ENCODE data around the gene HAO1.

HAO1 gene

GRCh38 chr20:7926323-7926722, 13.9 kb downstream of the HAO1 start:
- no peak for DNase-seq

GRCh38 chr20:7924692-7925091, 15.6 kb downstream of the HAO1 start:
- DNase-seq, result no peak

GRCh38 chr20:7916648-7917047, 23.6 kb downstream of the HAO1 start:
- no peak for DNase-seq

GRCh38 chr20:7912551-7912950, 27.7 kb downstream of the HAO1 start:
- DNase-seq, result no peak

GRCh38 chr20:7911586-7912330, 28.5 kb downstream of the HAO1 start:
- DNase-seq, result no peak

- no peak for DNase-seq
These were observed 31.4 kb downstream of the HAO1 start for GRCh38 chr20:7908905-7909304.

GRCh38 chr20:7903429-7903828, 36.8 kb downstream of the HAO1 start:
- no peak for DNase-seq

- no peak for DNase-seq
These were observed 37.4 kb downstream of the HAO1 start for GRCh38 chr20:7902879-7903278.

- DNase-seq, result no peak
These were observed 42.4 kb downstream of the HAO1 start for GRCh38 chr20:7897781-7898364.

GRCh38 chr20:7893014-7893730, 47.1 kb downstream of the HAO1 start:
- DNase-seq, result no peak

- no peak for DNase-seq
These were observed 48.6 kb downstream of the HAO1 start for GRCh38 chr20:7891705-7892104.

- DNase-seq, result no peak
These were observed 50.5 kb downstream of the HAO1 start for GRCh38 chr20:7889736-7890135.

GRCh38 chr20:7883741-7884140, 56.5 kb downstream of the HAO1 start:
- no peak for DNase-seq

- DNase-seq, result no peak
These were observed 56.9 kb downstream of the HAO1 start for GRCh38 chr20:7883309-7883708.

GRCh38 chr20:7882076-7882475, 58.2 kb downstream of the HAO1 start:
- no peak for DNase-seq

- no peak for DNase-seq
These were observed 58.7 kb downstream of the HAO1 start for GRCh38 chr20:7881551-7881950.

GRCh38 chr20:7879883-7880282, 60.4 kb downstream of the HAO1 start:
- no peak for DNase-seq

- no peak for DNase-seq
These were observed 72.2 kb downstream of the HAO1 start for GRCh38 chr20:7868108-7868507.

- no peak for DNase-seq
These were observed 74.0 kb downstream of the HAO1 start for GRCh38 chr20:7866285-7866684.

- DNase-seq, result no peak
These were observed 80.9 kb downstream of the HAO1 start for GRCh38 chr20:7859356-7859802.

- no peak for DNase-seq
These were observed 81.5 kb downstream of the HAO1 start for GRCh38 chr20:7858734-7859250.

- DNase-seq, result no peak
These were observed 83.5 kb downstream of the HAO1 start for GRCh38 chr20:7856756-7857155.

- no peak for DNase-seq
These were observed 84.7 kb downstream of the HAO1 start for GRCh38 chr20:7855545-7855944.

- no peak for DNase-seq
These were observed 86.8 kb downstream of the HAO1 start for GRCh38 chr20:7853493-7853892.

All from stimulated activated CD4-positive, alpha-beta T cell treated with anti-CD3 and anti-CD28 coated beads, Interleukin-15, amount 100 ng/mL, for 24 hours (primary cell).